BE2C (cell line): ENCODE measurements around the gene ZNF28. TPM values are rescaled to one million over a fixed set of nuclear protein-coding genes. Genes with fewer than 3 reads are reported as not detected.
A peak's percentile ranks its signal among the peaks of the same experiment; 100 is the strongest.
"Not testable (repeated sequence)": the region's sequence is repeated elsewhere in the genome, so short reads cannot be mapped to it uniquely, and the experiment has no call there.

Experiments
- DNase-seq: peaks from one replicate; pipeline ENCODE4 v3.0.0-alpha.2; 2020
- H3K27me3 ChIP-seq: fragments of 250-450 bp; sonication (Bioruptor Pico); 2 replicates; pipeline ENCODE4 v1.5.1; 2020; ENCODE audit warnings: mild to moderate bottlenecking
- H3K36me3 ChIP-seq: fragments of 250-450 bp; sonication (Bioruptor Pico); 2 replicates; pipeline ENCODE4 v1.5.1; 2020; ENCODE audit warnings: mild to moderate bottlenecking
- H3K4me1 ChIP-seq: fragments of 250-450 bp; sonication (Bioruptor Pico); 2 replicates; pipeline ENCODE4 v1.5.1; 2020
- H3K4me3 ChIP-seq: 2 replicates; pipeline ENCODE4 v1.5.1; 2011; ENCODE audit warnings: low read depth, low read length
- H3K9me3 ChIP-seq: fragments of 250-450 bp; sonication (Bioruptor Pico); 2 replicates; pipeline ENCODE4 v1.5.1; 2020
- CTCF ChIP-seq: IDR thresholded peaks from 2 replicates; pipeline ENCODE4 v1.5.1; 2012; ENCODE audit warnings: mild to moderate bottlenecking, low read depth, low read length
- polyA plus RNA-seq: library from polyadenylated mRNA; unstranded; fragments of >200 nt; gene quantifications from one replicate; pipeline ENCODE4 v1.2.1, GENCODE V29; 2012; ENCODE audit warnings: low read depth, missing spikeins; ENCODE audit not compliant: insufficient read length, insufficient read depth

The ZNF28 gene
- 1.7 TPM for polyA plus RNA-seq

GRCh38 chr19:52821204-52821960 lies at the start of gene ZNF28:
ZNF28 (minus strand) TSS chr19:52821633; CDS start chr19:52817958, 3,675 bp downstream.
- H3K4me1 ChIP-seq, H3K36me3 ChIP-seq: not testable (repeated sequence)
- DNase-seq = peak; percentile 73

GRCh38 chr19:52868031-52868430 lies 46.6 kb upstream of the ZNF28 start:
- not testable (repeated sequence) for DNase-seq, H3K9me3 ChIP-seq, H3K27me3 ChIP-seq, H3K4me1 ChIP-seq, H3K36me3 ChIP-seq, H3K4me3 ChIP-seq

More at GRCh38 chr19:52821204-52821960, at the start of gene ZNF28:
- not testable (repeated sequence) for H3K27me3 ChIP-seq, H3K9me3 ChIP-seq
- H3K4me3 ChIP-seq = peak within 1 kb of the TSS; percentile 67

- DNase-seq = peak; percentile 63
- H3K27me3 ChIP-seq, H3K4me1 ChIP-seq, H3K36me3 ChIP-seq, H3K9me3 ChIP-seq: not testable (repeated sequence)
- H3K4me3 ChIP-seq = peak within 1 kb of the TSS; percentile 74
Observed at GRCh38 chr19:52857378-52858191, 36.2 kb upstream of the ZNF28 start, which contains the start of gene ZNF468. ZNF468 (minus strand) TSS chr19:52857619; CDS start chr19:52854272, 3,347 bp downstream.

- peak overlapping the region; percentile 74 for H3K4me3 ChIP-seq
- H3K4me1 ChIP-seq, H3K36me3 ChIP-seq, H3K27me3 ChIP-seq, H3K9me3 ChIP-seq: not testable (repeated sequence)
- peak; percentile 11 for DNase-seq
Observed at GRCh38 chr19:52856540-52857377, 35.3 kb upstream of the ZNF28 start.

GRCh38 chr19:52847352-52847751 lies 25.9 kb upstream of the ZNF28 start:
- not testable (repeated sequence) for DNase-seq, H3K27me3 ChIP-seq, H3K9me3 ChIP-seq, H3K4me1 ChIP-seq, H3K4me3 ChIP-seq
- H3K36me3 ChIP-seq = peaks cover 11% of the 10 kb centered on the region; the same call in 1 of the 2 replicates

- H3K4me1 ChIP-seq, H3K9me3 ChIP-seq, H3K27me3 ChIP-seq, DNase-seq, H3K4me3 ChIP-seq: not testable (repeated sequence)
- H3K36me3 ChIP-seq = peaks cover 17% of the 10 kb centered on the region
Observed at GRCh38 chr19:52840825-52841465, 19.5 kb upstream of the ZNF28 start.

GRCh38 chr19:52834289-52834688 lies 12.9 kb upstream of the ZNF28 start:
- H3K27me3 ChIP-seq, H3K9me3 ChIP-seq, DNase-seq, H3K4me3 ChIP-seq, H3K36me3 ChIP-seq, H3K4me1 ChIP-seq: not testable (repeated sequence)

GRCh38 chr19:52833541-52833940 lies 12.1 kb upstream of the ZNF28 start:
- not testable (repeated sequence) for H3K4me3 ChIP-seq, DNase-seq, H3K27me3 ChIP-seq, H3K36me3 ChIP-seq, H3K9me3 ChIP-seq, H3K4me1 ChIP-seq

GRCh38 chr19:52829866-52830265 lies 8.4 kb upstream of the ZNF28 start:
- H3K9me3 ChIP-seq, H3K36me3 ChIP-seq, H3K4me1 ChIP-seq, DNase-seq, H3K4me3 ChIP-seq, H3K27me3 ChIP-seq: not testable (repeated sequence)

GRCh38 chr19:52825765-52826164 lies 4.3 kb upstream of the ZNF28 start:
- no peaks in the 10 kb centered on the region for H3K27me3 ChIP-seq
- no peak for DNase-seq
- H3K36me3 ChIP-seq = no peaks in the 10 kb centered on the region
- H3K9me3 ChIP-seq = peaks cover 2% of the 10 kb centered on the region; the same call in 1 of the 2 replicates
- no peak overlapping the region for H3K4me3 ChIP-seq
- TF ChIP-seq CTCF = no peak
- no peaks in the 10 kb centered on the region for H3K4me1 ChIP-seq
